ENCODE results near the gene ANXA2R.

Gene ANXA2R

GRCh38 chr5:43065387-43065947, 25.3 kb upstream of the ANXA2R start:
- H3K27ac ChIP-seq (ENCODE audit: extremely low read depth, low read depth, low read length) = peak overlapping the region; percentile 87
- ChIA-PET CTCF (interaction anchor here (0.6 to 5.1 kb wide), 18 partner anchors 11 to 460 kb away, joined by 3 to 33 read pairs (median 4); partner anchors contain the start of gene ZNF131), POLR2A (interaction anchor here (0.6 to 3.5 kb wide), 14 partner anchors 10 to 419 kb away, joined by 3 to 28 read pairs (median 4); partner anchors contain the start of genes HMGCS1, TMEM267 and ZNF131)
- peak; percentile 39; the same call in 1 of the 2 replicates for TF ChIP-seq KLF10 (tag by site-specific recombination; IDR thresholded peaks at IDR 0.05)
- no peak for TF ChIP-seq ZSCAN16 (tag by site-specific recombination; IDR thresholded peaks at IDR 0.05)
- peak; percentile 60 for TF ChIP-seq ZNF335 (tag by site-specific recombination; conservative IDR thresholded peaks at IDR 0.05)
- no peak for TF ChIP-seq ZNF114 (tag by site-specific recombination; IDR thresholded peaks at IDR 0.05)
- TF ChIP-seq ZNF785 (tag by site-specific recombination; IDR thresholded peaks at IDR 0.05) = no peak
- no peak for TF ChIP-seq ZNF16 (tag by site-specific recombination; IDR thresholded peaks at IDR 0.05; ENCODE audit: low read depth)
- TF ChIP-seq AEBP2 (tag by site-specific recombination; IDR thresholded peaks at IDR 0.05; ENCODE audit: borderline replicate concordance) = no peak
- TF ChIP-seq ZNF274 (IDR thresholded peaks at IDR 0.05; ENCODE audit: low read length) = no peak
- TF ChIP-seq ZNF274 (tag by site-specific recombination; IDR thresholded peaks at IDR 0.05; ENCODE audit: borderline replicate concordance) = no peak
- TF ChIP-seq REPIN1 (tag by site-specific recombination; IDR thresholded peaks at IDR 0.05; ENCODE audit: low read depth) = no peak
- TF ChIP-seq ZNF521 (tag by site-specific recombination; IDR thresholded peaks at IDR 0.05) = no peak
- TF ChIP-seq ZNF660 (tag by site-specific recombination; IDR thresholded peaks at IDR 0.05) = 0 out of 2 replicates have a peak, but pooled peaks have one; percentile 6
- no peak for TF ChIP-seq ZBTB8A (tag by site-specific recombination; IDR thresholded peaks at IDR 0.05)
- no peak for TF ChIP-seq ZNF585B (tag by site-specific recombination; IDR thresholded peaks at IDR 0.05)
- TF ChIP-seq ZNF433 (tag by site-specific recombination; IDR thresholded peaks at IDR 0.05; ENCODE audit: low read depth) = no peak
- peaks cover 2% of the 10 kb centered on the region; the same call in 1 of the 2 replicates for H3K4me1 ChIP-seq (ENCODE audit: control insufficient read depth, insufficient read depth, low read length)
- peaks cover 5 to 14% of the 10 kb centered on the region in 2 experiments; a peak in 2 of 3 replicates for H3K36me3 ChIP-seq (ENCODE audit: control insufficient read depth in 2 of 2, insufficient read depth in 1 of 2, low read length in 2 of 2)
- no peaks in the 10 kb centered on the region for H3K9me3 ChIP-seq (ENCODE audit: control insufficient read depth, insufficient read depth, low read depth, low read length)
- peak overlapping the region; percentile 63 for H3K4me3 ChIP-seq (ENCODE audit: low read depth, low read length)

- H3K4me3 ChIP-seq (ENCODE audit: low read depth, low read length) = no peak overlapping the region
- H3K9me3 ChIP-seq (ENCODE audit: control insufficient read depth, insufficient read depth, low read depth, low read length) = no peaks in the 10 kb centered on the region
- peaks cover 2% of the 10 kb centered on the region; the same call in 1 of the 2 replicates for H3K4me1 ChIP-seq (ENCODE audit: control insufficient read depth, insufficient read depth, low read length)
- POLR2A ChIA-PET = interaction anchor here (1.1 to 3.5 kb wide), 6 partner anchors 22 to 420 kb away, joined by 4 to 28 read pairs (median 8); partner anchors contain the start of genes TMEM267 and ZNF131
- no peak for TF ChIP-seq ZNF660 (tag by site-specific recombination; IDR thresholded peaks at IDR 0.05)
- TF ChIP-seq ZNF791 (tag by site-specific recombination; IDR thresholded peaks at IDR 0.05) = no peak
- no peak for TF ChIP-seq KLF8 (tag by site-specific recombination; IDR thresholded peaks at IDR 0.05)
- TF ChIP-seq KLF16 (tag by site-specific recombination; IDR thresholded peaks at IDR 0.05) = no peak
- TF ChIP-seq ZNF785 (tag by site-specific recombination; IDR thresholded peaks at IDR 0.05) = no peak
- TF ChIP-seq GLIS1 (tag by site-specific recombination; IDR thresholded peaks at IDR 0.05) = no peak
- no peak for TF ChIP-seq ZNF510 (tag by site-specific recombination; IDR thresholded peaks at IDR 0.05; ENCODE audit: insufficient replicate concordance)
- CTCF ChIA-PET = interaction anchor here (0.7 to 5.1 kb wide), 8 partner anchors 22 to 155 kb away, joined by 3 to 33 read pairs (median 4); no protein-coding TSS in a partner anchor
- peak overlapping the region; percentile 1; the same call in 1 of the 2 replicates for H3K27ac ChIP-seq (ENCODE audit: extremely low read depth, low read depth, low read length)
- H3K36me3 ChIP-seq (ENCODE audit: control insufficient read depth in 2 of 2, insufficient read depth in 1 of 2, low read length in 2 of 2) = no peaks in the 10 kb centered on the region
Measured at GRCh38 chr5:43063721-43064171, 23.6 kb upstream of the ANXA2R start.

Measured in HEK293 (cell line).